ENCODE data around the gene FGFRL1. TPM values are rescaled to one million over a fixed set of nuclear protein-coding genes. Genes with fewer than 3 reads are reported as not detected.

FGFRL1 gene
- polyA plus RNA-seq, 2 of the 4 experiments (the other 2 are of a cell fraction): 4.7 to 11.2 TPM

DNA sequence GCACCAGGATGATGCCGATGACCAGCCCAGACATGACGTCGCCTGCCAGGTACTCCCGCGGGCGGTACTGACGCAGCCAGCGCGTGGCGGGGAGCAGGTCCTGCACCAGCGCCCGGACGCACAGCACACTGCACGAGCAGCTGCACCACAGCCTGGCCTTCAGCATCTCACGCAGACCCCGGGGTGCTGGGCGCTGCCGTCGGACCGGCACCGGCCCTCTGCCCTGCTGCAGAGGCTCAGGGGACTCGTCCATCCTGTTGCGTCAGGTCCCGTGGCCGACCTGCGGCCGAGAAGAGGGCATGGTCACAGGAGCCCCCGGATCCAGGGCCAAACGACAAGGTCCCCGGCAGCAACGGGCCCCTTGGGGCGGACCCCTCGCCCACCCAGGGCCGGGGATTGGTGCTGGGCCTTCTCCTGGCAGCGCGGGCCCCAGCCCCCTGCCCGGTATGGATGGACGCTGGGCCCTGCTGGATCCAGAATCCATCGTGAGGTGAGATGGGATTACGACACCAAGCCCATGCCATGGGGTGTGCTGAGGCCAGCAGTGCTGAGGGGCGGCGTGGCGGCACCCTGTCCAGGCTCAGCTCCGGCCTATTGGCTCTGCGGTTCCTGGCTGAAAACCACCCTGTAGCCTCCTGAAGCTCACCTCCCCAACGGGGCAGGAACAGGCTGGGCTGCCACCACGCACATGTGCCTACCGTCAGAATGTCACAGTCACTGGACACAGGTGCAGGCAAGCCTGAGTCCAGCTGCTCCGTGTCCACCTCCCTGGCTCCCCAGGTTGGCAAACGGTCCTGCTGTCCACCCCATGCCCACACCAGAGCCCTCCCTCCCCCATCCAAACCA, 19.8 kb upstream of the FGFRL1 start:
- Histone ChIP-seq H3K27ac (peak overlapping the region; percentile 77 to 93), H3K4me1 (peaks cover 21% of the 10 kb centered on the region), H3K9me3 (no peaks in the 10 kb centered on the region), H3K4me3 (peak overlapping the region; percentile 2; the same call in 1 of the 3 replicates), H3K4me2 (peak overlapping the region; percentile 67)
- 93% methylated on average over 16 of the region's 50 CpGs for WGBS (ENCODE audit: missing lambda C conversion rate)
- ATAC-seq (no peak), FAIRE-seq (no peak), DNase-seq (ENCODE audit: low read depth in 1 of 2, low spot score in 1 of 2) (no peak)
- TF ChIP-seq CEBPB (IDR thresholded peaks at IDR 0.05): no peak
- TF ChIP-seq, protein P1, sequence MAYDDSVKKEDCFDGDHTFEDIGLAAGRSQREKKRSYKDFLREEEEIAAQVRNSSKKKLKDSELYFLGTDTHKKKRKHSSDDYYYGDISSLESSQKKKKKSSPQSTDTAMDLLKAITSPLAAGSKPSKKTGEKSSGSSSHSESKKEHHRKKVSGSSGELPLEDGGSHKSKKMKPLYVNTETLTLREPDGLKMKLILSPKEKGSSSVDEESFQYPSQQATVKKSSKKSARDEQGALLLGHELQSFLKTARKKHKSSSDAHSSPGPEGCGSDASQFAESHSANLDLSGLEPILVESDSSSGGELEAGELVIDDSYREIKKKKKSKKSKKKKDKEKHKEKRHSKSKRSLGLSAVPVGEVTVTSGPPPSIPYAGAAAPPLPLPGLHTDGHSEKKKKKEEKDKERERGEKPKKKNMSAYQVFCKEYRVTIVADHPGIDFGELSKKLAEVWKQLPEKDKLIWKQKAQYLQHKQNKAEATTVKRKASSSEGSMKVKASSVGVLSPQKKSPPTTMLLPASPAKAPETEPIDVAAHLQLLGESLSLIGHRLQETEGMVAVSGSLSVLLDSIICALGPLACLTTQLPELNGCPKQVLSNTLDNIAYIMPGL (CRISPR knock-in tag; IDR thresholded peaks at IDR 0.05; ENCODE audit: borderline replicate concordance): no peak
- TF ChIP-seq BHLHE40 (IDR thresholded peaks at IDR 0.05; ENCODE audit: low read depth, low read length): no peak
- no peak for TF ChIP-seq CHD4 (IDR thresholded peaks at IDR 0.05; ENCODE audit: borderline replicate concordance)
- TF ChIP-seq KDM1A (IDR thresholded peaks at IDR 0.05; ENCODE audit: low read depth): no peak
- no peak for TF ChIP-seq USF2 (IDR thresholded peaks at IDR 0.05)
- CTCF ChIA-PET: interaction anchor here (1.2 kb wide), 1 partner anchor 8 kb away, joined by 3 read pairs; no protein-coding TSS in a partner anchor
- POLR2A ChIA-PET: no interaction called here

GRCh38 chr4:992297-993110, 18.9 kb upstream of the FGFRL1 start:
- Histone ChIP-seq H3K9me3 (no peaks in the 10 kb centered on the region), H3K4me3 (peak overlapping the region; percentile 2; the same call in 1 of the 3 replicates), H3K4me1 (peaks cover 21% of the 10 kb centered on the region), H3K27ac (peak overlapping the region; percentile 77 to 93), H3K4me2 (peak overlapping the region; percentile 67)
- ChIA-PET CTCF (interaction anchor here (1.2 kb wide), 2 partner anchors 9 to 250 kb away, joined by 3 to 4 read pairs; no protein-coding TSS in a partner anchor), POLR2A (no interaction called here)
- no peak for TF ChIP-seq JUNB (IDR thresholded peaks at IDR 0.05)
- no peak for TF ChIP-seq TFCP2L1 (CRISPR knock-in tag; IDR thresholded peaks at IDR 0.05)
- no peak for TF ChIP-seq EP300 (IDR thresholded peaks at IDR 0.05)
- no peak for TF ChIP-seq CBX8 (IDR thresholded peaks at IDR 0.05)
- no peak for TF ChIP-seq KDM1A (IDR thresholded peaks at IDR 0.05; ENCODE audit: low read depth)
- TF ChIP-seq RFX5 (IDR thresholded peaks at IDR 0.05): no peak
- TF ChIP-seq JUN (IDR thresholded peaks at IDR 0.05): no peak
- no peak for TF ChIP-seq RARB (CRISPR knock-in tag; IDR thresholded peaks at IDR 0.05)
- no peak for TF ChIP-seq MAFK (IDR thresholded peaks at IDR 0.05; ENCODE audit: partially characterized antibody)
- no peak for TF ChIP-seq MAZ (IDR thresholded peaks at IDR 0.05; ENCODE audit: borderline replicate concordance, low read depth, low read length)
- no peak for TF ChIP-seq FOSB (CRISPR knock-in tag; IDR thresholded peaks at IDR 0.05)
- TF ChIP-seq USF2 (IDR thresholded peaks at IDR 0.05): peak; percentile 83
- TF ChIP-seq ESRRA (IDR thresholded peaks at IDR 0.05; ENCODE audit: borderline replicate concordance, low read length): no peak
- TF ChIP-seq, protein P2, sequence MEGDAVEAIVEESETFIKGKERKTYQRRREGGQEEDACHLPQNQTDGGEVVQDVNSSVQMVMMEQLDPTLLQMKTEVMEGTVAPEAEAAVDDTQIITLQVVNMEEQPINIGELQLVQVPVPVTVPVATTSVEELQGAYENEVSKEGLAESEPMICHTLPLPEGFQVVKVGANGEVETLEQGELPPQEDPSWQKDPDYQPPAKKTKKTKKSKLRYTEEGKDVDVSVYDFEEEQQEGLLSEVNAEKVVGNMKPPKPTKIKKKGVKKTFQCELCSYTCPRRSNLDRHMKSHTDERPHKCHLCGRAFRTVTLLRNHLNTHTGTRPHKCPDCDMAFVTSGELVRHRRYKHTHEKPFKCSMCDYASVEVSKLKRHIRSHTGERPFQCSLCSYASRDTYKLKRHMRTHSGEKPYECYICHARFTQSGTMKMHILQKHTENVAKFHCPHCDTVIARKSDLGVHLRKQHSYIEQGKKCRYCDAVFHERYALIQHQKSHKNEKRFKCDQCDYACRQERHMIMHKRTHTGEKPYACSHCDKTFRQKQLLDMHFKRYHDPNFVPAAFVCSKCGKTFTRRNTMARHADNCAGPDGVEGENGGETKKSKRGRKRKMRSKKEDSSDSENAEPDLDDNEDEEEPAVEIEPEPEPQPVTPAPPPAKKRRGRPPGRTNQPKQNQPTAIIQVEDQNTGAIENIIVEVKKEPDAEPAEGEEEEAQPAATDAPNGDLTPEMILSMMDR (IDR thresholded peaks at IDR 0.05): no peak
- TF ChIP-seq ZFP36 (IDR thresholded peaks at IDR 0.05; ENCODE audit: borderline replicate concordance, partially characterized antibody): no peak
- peak; percentile 61; the same call in 1 of the 2 replicates for TF ChIP-seq MAX (IDR thresholded peaks at IDR 0.05)
- TF ChIP-seq HOXB5 (CRISPR knock-in tag; IDR thresholded peaks at IDR 0.05): no peak
- no peak for TF ChIP-seq RNF2 (IDR thresholded peaks at IDR 0.05; ENCODE audit: borderline replicate concordance, low read depth)
- DNase-seq (ENCODE audit: low read depth in 1 of 2, low spot score in 1 of 2) (peak; percentile 52 to 74), ATAC-seq (peak; percentile 62 to 74), FAIRE-seq (no peak)
- WGBS (ENCODE audit: missing lambda C conversion rate): 3% methylated on average over 12 of the region's 25 CpGs
